Activated T-helper 1 cell treated with anti-CD3 and anti-CD28 coated beads, Interleukin-12 subunit alpha, Interleukin-12 subunit beta, Interleukin-2, Interleukin-4 antibody, amounts not matched to agents 30 ng/mL and 10 ng/mL and 1 ng/mL, durations not matched to agents 14 hours and 24 hours and 36 hours (primary cell): ENCODE results near the gene DOCK8. TPM values are rescaled to one million over a fixed set of nuclear protein-coding genes. Genes with fewer than 3 reads are reported as not detected.
A peak's percentile ranks its signal among the peaks of the same experiment; 100 is the strongest.

Source experiments
- DNase-seq: peaks from one replicate; pipeline ENCODE4 v3.0.0; 2021; ENCODE audit warnings: low spot score
- H3K27ac Mint-ChIP-seq: one replicate; pipeline ENCODE4 v1.8.0; 2021; ENCODE audit warnings: mild to moderate bottlenecking, mixed read lengths
- H3K27me3 Mint-ChIP-seq: one replicate; pipeline ENCODE4 v1.8.0; 2022; ENCODE audit warnings: mild to moderate bottlenecking, moderate library complexity, mixed read lengths; ENCODE audit not compliant: insufficient read depth
- H3K36me3 Mint-ChIP-seq: one replicate; pipeline ENCODE4 v1.8.0; 2021; ENCODE audit warnings: low read depth, mixed read lengths
- H3K4me1 Mint-ChIP-seq: one replicate; pipeline ENCODE4 v1.8.0; 2021; ENCODE audit warnings: low read depth, mixed read lengths
- H3K4me3 Mint-ChIP-seq: one replicate; pipeline ENCODE4 v1.8.0; 2021; ENCODE audit warnings: mild to moderate bottlenecking, moderate library complexity, mixed read lengths
- H3K9me3 Mint-ChIP-seq: one replicate; pipeline ENCODE4 v1.8.0; 2021; ENCODE audit warnings: mixed read lengths
- intact Hi-C: fragments of 100-400 bp; cut with micrococcal nuclease; formaldehyde crosslinking; loops from one replicate; pipeline ENCODE4 v1.15.1; 2024
- total RNA-seq: library from RNA; stranded (reverse); gene quantifications from 2 replicates; pipeline ENCODE4 v1.2.3, GENCODE V29; 2022

Gene DOCK8
- total RNA-seq, 1 donor from 2014 or later, result 120 TPM

GRCh38 chr9:372128-372527 lies 157.5 kb downstream of the DOCK8 start:
- peaks cover 11% of the 10 kb centered on the region for H3K4me1 Mint-ChIP-seq
- intact Hi-C loops, result loop anchor here (5.0 kb wide), 1 partner anchor 35 kb away; no protein-coding TSS in a partner anchor

DNA sequence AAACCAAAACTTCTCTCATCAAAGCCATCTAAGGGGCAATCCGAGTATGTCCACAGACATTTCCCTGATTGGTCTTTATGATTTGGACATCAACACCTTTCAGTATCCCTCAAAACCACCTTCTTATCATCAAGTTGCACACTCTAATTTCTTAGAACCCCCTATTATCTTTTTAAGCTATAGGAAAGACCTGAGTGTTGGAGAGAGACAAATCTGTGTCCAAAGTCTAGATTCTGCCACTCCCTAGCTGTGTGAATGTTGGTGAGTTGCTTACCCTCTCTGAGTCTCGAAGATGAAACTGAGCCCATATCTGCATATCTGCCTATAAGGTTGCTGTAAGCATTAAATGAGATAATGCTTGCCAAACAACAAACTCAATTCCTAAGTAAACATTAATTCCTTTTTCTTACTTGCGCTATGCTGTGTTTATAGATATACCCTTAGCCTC lies 159.1 kb downstream of the DOCK8 start:
- Mint-ChIP-seq H3K4me3 (no peak overlapping the region), H3K36me3 (peaks cover 64% of the 10 kb centered on the region), H3K27ac (no peak overlapping the region), H3K9me3 (no peaks in the 10 kb centered on the region), H3K4me1 (peaks cover 21% of the 10 kb centered on the region), H3K27me3 (no peaks in the 10 kb centered on the region)
- intact Hi-C loops, result loop anchor here (5.0 kb wide), 1 partner anchor 36 kb away; no protein-coding TSS in a partner anchor
- DNase-seq, result no peak

More at GRCh38 chr9:372128-372527, 157.5 kb downstream of the DOCK8 start:
- Mint-ChIP-seq H3K4me3 (no peak overlapping the region), H3K27me3 (no peaks in the 10 kb centered on the region), H3K36me3 (peaks cover 68% of the 10 kb centered on the region), H3K9me3 (no peaks in the 10 kb centered on the region), H3K27ac (no peak overlapping the region)
- no peak for DNase-seq

DNA sequence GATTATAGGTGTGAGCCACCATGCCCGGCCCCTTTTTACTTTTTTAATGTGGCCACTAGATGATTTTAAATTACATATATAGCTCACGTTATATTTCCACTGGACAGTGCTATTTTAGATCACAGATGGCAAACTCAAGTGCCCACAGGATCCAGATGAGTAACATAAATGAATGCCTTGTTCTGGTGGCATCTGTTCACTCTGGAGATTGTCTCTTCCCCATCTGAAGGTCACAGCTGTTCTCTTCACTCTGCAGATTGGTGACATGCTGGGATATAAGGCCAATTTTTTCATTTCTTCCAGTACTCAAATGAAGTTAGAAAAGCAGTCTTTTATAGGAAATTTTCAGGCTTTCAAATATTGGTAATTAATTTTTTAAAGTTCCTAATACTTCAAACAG lies 160.1 kb downstream of the DOCK8 start:
- H3K27me3 Mint-ChIP-seq, result no peaks in the 10 kb centered on the region
- no peaks in the 10 kb centered on the region for H3K9me3 Mint-ChIP-seq
- H3K4me3 Mint-ChIP-seq, result no peak overlapping the region
- H3K4me1 Mint-ChIP-seq, result peaks cover 21% of the 10 kb centered on the region
- H3K27ac Mint-ChIP-seq, result no peak overlapping the region
- peaks cover 67% of the 10 kb centered on the region for H3K36me3 Mint-ChIP-seq
- DNase-seq, result no peak
- intact Hi-C loops, result loop anchor here (5.0 kb wide), 1 partner anchor 37 kb away; no protein-coding TSS in a partner anchor

DNA sequence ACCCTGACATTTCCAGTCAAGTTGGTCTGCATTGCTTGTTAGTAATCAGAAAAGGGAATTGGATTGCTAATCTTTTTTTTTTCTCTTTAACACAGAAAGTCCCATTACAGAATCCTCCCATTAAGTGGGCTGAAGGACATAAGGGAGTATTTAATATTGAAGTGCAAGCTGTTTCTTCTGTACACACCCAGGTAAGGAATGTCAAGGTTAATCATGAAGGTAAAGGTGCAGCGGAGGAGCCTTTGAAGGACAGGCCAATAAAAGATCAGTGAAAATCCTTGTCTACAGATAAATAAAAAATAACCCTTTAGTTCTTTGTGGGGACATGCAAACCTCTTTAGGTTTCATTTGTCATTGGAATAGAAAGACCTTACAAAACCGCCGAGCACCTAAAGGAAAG lies 161.4 kb downstream of the DOCK8 start:
- intact Hi-C loops, result no loop called here
- no peak overlapping the region for H3K27ac Mint-ChIP-seq
- no peak for DNase-seq
- peaks cover 15% of the 10 kb centered on the region for H3K4me1 Mint-ChIP-seq
- H3K4me3 Mint-ChIP-seq, result no peak overlapping the region
- no peaks in the 10 kb centered on the region for H3K9me3 Mint-ChIP-seq
- peaks cover 56% of the 10 kb centered on the region for H3K36me3 Mint-ChIP-seq
- no peaks in the 10 kb centered on the region for H3K27me3 Mint-ChIP-seq

- no peak for DNase-seq
- peaks cover 48% of the 10 kb centered on the region for H3K36me3 Mint-ChIP-seq
- intact Hi-C loops, result no loop called here
- H3K27me3 Mint-ChIP-seq, result no peaks in the 10 kb centered on the region
- peak overlapping the region; percentile 34 for H3K27ac Mint-ChIP-seq
- H3K4me3 Mint-ChIP-seq, result no peak overlapping the region
- H3K4me1 Mint-ChIP-seq, result peaks cover 10% of the 10 kb centered on the region
- H3K9me3 Mint-ChIP-seq, result no peaks in the 10 kb centered on the region
These were observed 163.6 kb downstream of the DOCK8 start for GRCh38 chr9:378263-378662.

DNA sequence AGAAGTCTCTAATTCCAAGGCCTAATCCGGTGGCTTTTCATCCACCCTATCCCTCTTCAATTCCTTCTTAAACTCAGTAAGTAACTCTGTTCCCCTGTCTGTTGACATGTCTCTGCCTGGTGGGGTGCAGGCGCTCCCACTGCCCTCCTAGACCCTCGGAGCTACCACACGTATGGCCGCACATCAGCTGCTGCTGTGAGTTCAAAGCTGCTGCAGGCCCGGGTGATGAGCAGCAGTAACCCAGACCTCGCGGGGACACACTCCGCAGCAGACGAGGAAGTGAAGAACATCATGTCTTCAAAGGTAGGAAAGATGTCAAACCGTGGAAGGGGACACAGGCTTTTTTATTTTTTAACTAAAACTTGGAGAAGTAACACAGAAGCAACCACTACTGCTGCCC lies 167.7 kb downstream of the DOCK8 start:
- Mint-ChIP-seq H3K36me3 (peaks cover 41% of the 10 kb centered on the region), H3K27ac (no peak overlapping the region), H3K4me3 (no peak overlapping the region), H3K4me1 (peaks cover 10% of the 10 kb centered on the region), H3K9me3 (no peaks in the 10 kb centered on the region), H3K27me3 (no peaks in the 10 kb centered on the region)
- no peak for DNase-seq
- intact Hi-C loops, result no loop called here

DNA sequence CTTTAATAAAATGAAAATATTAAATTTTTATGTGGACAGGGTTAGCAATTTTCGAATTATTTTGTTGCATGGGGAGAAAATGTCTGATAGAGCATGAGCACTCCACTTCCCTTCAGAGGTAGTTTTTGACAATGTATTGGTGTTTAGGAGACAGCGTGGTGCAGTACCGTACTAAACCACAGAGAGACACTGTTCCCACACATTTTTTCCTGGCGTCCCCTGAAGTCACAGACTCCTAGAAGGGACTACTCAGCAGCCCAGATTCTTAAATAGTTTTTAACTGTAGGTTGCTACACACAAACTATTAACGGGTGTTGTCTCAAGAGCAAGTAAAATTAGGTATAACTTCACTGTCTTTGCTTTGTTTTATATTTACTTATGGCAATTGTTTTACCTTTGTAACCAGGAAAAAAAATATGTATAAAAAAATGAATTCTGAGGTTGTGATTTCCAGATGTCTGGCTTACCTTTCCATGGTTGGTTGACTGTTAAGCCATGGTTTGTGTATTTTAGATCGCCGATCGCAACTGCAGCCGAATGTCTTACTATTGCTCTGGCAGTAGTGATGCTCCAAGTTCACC lies 171.2 kb downstream of the DOCK8 start:
- intact Hi-C loops, result no loop called here

DNA sequence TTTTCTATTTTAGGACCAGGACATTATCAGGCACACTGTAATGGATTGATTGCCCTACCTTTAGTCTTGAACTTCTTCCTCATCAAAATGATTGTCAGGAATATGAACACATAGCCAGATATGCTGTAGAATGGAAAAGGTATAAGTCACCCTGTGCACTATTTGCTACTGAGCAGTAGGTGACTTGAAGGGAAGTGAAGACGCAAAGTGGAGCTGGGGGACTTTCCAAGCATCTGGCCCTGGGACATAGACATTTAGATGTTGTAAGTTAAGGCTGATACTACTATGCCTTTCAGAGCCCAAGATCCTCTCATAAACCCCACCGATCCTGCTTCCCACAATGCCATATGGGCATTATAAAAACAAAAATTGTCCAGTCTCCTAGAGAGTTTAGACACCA lies 174.5 kb downstream of the DOCK8 start:
- peaks cover 39% of the 10 kb centered on the region for H3K36me3 Mint-ChIP-seq
- no peaks in the 10 kb centered on the region for H3K27me3 Mint-ChIP-seq
- no peak for DNase-seq
- H3K4me3 Mint-ChIP-seq, result no peak overlapping the region
- no peaks in the 10 kb centered on the region for H3K9me3 Mint-ChIP-seq
- intact Hi-C loops, result no loop called here
- no peak overlapping the region for H3K27ac Mint-ChIP-seq
- no peaks in the 10 kb centered on the region for H3K4me1 Mint-ChIP-seq

More for the DNA sequence above, 171.2 kb downstream of the DOCK8 start:
- H3K27ac Mint-ChIP-seq, result no peak overlapping the region
- no peaks in the 10 kb centered on the region for H3K27me3 Mint-ChIP-seq
- H3K4me3 Mint-ChIP-seq, result no peak overlapping the region
- H3K9me3 Mint-ChIP-seq, result no peaks in the 10 kb centered on the region
- no peaks in the 10 kb centered on the region for H3K4me1 Mint-ChIP-seq
- H3K36me3 Mint-ChIP-seq, result peaks cover 39% of the 10 kb centered on the region
- DNase-seq, result no peak

- Mint-ChIP-seq H3K36me3 (peaks cover 43% of the 10 kb centered on the region), H3K4me1 (no peaks in the 10 kb centered on the region), H3K27me3 (no peaks in the 10 kb centered on the region), H3K27ac (no peak overlapping the region), H3K9me3 (no peaks in the 10 kb centered on the region), H3K4me3 (no peak overlapping the region)
- DNase-seq, result no peak
- intact Hi-C loops, result no loop called here
These were observed 175.1 kb downstream of the DOCK8 start for GRCh38 chr9:389758-390157.

- Mint-ChIP-seq H3K36me3 (peaks cover 43% of the 10 kb centered on the region), H3K4me3 (no peak overlapping the region), H3K9me3 (no peaks in the 10 kb centered on the region), H3K4me1 (no peaks in the 10 kb centered on the region), H3K27ac (no peak overlapping the region), H3K27me3 (no peaks in the 10 kb centered on the region)
- intact Hi-C loops, result no loop called here
- DNase-seq, result no peak
These were observed 177.6 kb downstream of the DOCK8 start for GRCh38 chr9:392077-392804.

DNA sequence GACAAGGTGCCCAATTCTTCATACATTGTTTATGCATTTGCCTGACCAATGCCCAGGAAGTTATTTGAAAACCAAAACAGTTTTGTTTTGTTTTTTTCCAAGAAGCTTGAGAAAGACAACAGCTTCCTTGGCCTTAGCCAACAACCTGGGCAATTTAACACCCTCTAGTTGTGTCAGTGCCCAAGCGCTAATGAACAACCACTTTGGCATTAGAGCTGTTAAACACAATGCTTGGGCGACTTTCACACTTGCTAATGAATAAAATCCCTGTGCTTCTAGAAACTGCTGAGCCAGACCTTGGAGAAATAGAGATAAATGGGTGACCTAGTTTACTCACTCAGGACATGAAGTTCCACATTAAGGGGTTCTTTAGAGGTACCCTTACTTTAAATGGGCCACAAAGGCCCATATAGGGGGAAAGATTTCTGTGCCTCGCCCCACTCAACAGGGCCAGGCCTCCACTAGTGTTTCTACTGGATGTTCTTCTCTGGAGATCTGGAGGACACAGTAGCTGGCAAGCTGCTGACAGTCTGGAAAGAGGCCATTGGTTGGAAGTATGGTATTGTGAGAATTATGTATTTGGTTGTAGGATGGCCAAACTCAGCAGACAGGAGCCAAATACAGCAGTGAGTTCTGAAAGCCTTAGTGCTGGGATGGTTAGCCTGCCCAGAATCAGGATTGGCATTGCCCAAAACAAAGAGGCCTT lies 179.8 kb downstream of the DOCK8 start:
- no peak overlapping the region for H3K4me3 Mint-ChIP-seq
- intact Hi-C loops, result loop anchor here (5.0 kb wide), 1 partner anchor 53 kb away; no protein-coding TSS in a partner anchor
- H3K27ac Mint-ChIP-seq, result no peak overlapping the region
- H3K36me3 Mint-ChIP-seq, result peaks cover 48% of the 10 kb centered on the region
- no peaks in the 10 kb centered on the region for H3K4me1 Mint-ChIP-seq
- no peaks in the 10 kb centered on the region for H3K27me3 Mint-ChIP-seq
- no peaks in the 10 kb centered on the region for H3K9me3 Mint-ChIP-seq
- DNase-seq, result no peak

GRCh38 chr9:396396-396795 lies 181.7 kb downstream of the DOCK8 start:
- Mint-ChIP-seq H3K27ac (no peak overlapping the region), H3K27me3 (no peaks in the 10 kb centered on the region), H3K9me3 (no peaks in the 10 kb centered on the region), H3K4me1 (no peaks in the 10 kb centered on the region), H3K36me3 (peaks cover 45% of the 10 kb centered on the region), H3K4me3 (no peak overlapping the region)
- intact Hi-C loops, result loop anchor here (5.0 kb wide), 1 partner anchor 51 kb away; no protein-coding TSS in a partner anchor
- DNase-seq, result no peak

- no peak overlapping the region for H3K27ac Mint-ChIP-seq
- DNase-seq, result no peak
- H3K27me3 Mint-ChIP-seq, result no peaks in the 10 kb centered on the region
- H3K9me3 Mint-ChIP-seq, result no peaks in the 10 kb centered on the region
- peaks cover 54% of the 10 kb centered on the region for H3K36me3 Mint-ChIP-seq
- no peak overlapping the region for H3K4me3 Mint-ChIP-seq
- H3K4me1 Mint-ChIP-seq, result peaks cover 9% of the 10 kb centered on the region
- intact Hi-C loops, result loop anchor here (5.0 kb wide), 1 partner anchor 49 kb away; no protein-coding TSS in a partner anchor
These were observed 183.4 kb downstream of the DOCK8 start for GRCh38 chr9:398085-398484.
